ENCODE results near the gene NAMPT. TPM values are rescaled to one million over a fixed set of nuclear protein-coding genes. Genes with fewer than 3 reads are reported as not detected.

The NAMPT gene
- total and polyA plus RNA-seq, 9 of the 15 experiments (the other 6 are each of a cell fraction or from before 2014, with no cell fraction given): 41.1 to 160 (median 106) TPM

DNA sequence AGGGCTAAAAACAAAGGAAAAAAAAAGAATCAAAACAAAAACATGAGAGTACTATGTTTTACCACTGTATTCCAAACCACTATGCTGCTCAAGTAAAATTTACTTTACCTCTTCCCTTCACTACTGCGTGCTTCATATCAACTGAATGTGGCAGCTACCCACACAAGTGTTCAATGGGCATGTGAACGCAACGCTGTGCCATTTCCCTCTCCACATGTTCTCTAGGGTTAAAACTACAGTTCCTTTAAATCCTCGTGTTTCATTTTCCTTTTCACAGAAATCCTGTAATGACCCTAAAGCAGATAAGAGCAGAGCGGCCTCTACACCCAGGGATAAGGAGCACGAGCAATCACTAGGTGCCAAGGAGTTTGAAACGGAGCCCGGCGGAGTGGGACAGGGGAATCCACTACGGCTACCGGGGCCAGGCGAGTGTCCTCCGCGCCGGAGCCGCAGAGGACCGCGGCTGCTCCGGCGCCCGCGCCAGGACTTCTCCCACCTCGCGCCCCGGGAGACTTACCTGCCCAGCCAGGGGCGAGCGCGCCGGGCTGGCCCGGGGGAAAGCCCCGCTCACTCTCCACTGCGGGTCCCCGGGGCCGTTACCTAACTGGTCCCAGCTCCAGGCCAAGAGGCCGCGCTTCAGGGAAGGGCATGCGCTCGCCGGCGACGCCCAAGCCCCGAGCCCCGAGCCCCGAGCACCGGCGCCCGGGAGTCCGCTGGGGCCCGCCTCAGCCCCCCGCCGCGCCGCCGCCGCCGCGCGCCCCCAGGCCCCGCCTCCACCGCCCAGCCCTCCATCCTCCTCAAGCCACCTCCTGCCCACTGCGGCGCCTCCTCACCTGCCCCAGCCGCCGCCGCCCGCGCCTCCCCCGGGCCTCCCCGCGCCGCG, 711 bp downstream of the NAMPT start (continued):
- TF ChIP-seq, protein P1, sequence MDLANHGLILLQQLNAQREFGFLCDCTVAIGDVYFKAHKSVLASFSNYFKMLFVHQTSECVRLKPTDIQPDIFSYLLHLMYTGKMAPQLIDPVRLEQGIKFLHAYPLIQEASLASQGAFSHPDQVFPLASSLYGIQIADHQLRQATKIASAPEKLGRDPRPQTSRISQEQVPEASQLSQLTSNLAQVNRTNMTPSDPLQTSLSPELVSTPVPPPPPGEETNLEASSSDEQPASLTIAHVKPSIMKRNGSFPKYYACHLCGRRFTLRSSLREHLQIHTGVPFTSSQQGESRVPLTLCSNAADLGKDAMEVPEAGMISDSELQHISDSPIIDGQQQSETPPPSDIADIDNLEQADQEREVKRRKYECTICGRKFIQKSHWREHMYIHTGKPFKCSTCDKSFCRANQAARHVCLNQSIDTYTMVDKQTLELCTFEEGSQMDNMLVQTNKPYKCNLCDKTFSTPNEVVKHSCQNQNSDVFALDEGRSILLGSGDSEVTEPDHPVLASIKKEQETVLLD (IDR thresholded peaks at IDR 0.05): 0 out of 2 replicates have a peak, but pooled peaks have one; percentile 51
- TF ChIP-seq SIRT6 (IDR thresholded peaks at IDR 0.05; ENCODE audit: low read depth, low read length) (no peak), ZNF384 (IDR thresholded peaks at IDR 0.05; ENCODE audit: low read depth, low read length) (no peak), HLTF (IDR thresholded peaks at IDR 0.05) (no peak), ETV5 (CRISPR knock-in tag; IDR thresholded peaks at IDR 0.05; ENCODE audit: low read depth) (0 out of 2 replicates have a peak, but pooled peaks have one; percentile 50), HDAC2 (IDR thresholded peaks at IDR 0.05) (peak; percentile 86), ZNF551 (CRISPR knock-in tag; IDR thresholded peaks at IDR 0.05) (no peak), RAD21 (CRISPR knock-in tag; conservative IDR thresholded peaks at IDR 0.05 in 1 of 2, IDR thresholded peaks at IDR 0.05 in 1 of 2) (peak in 1 of 2 experiments; percentile 25; a peak in 3 of 4 replicates), STAG1 (CRISPR knock-in tag; IDR thresholded peaks at IDR 0.05; ENCODE audit: borderline replicate concordance) (no peak), HOXB6 (CRISPR knock-in tag; IDR thresholded peaks at IDR 0.05; ENCODE audit: borderline replicate concordance) (no peak), ZEB2 (IDR thresholded peaks at IDR 0.05) (peak; percentile 69), COPS2 (conservative IDR thresholded peaks at IDR 0.05) (no peak), CHD4 (IDR thresholded peaks at IDR 0.05; ENCODE audit: insufficient read depth, insufficient replicate concordance, low read depth, low read length, poor library complexity, severe bottlenecking) (no peak), HBP1 (CRISPR knock-in tag; IDR thresholded peaks at IDR 0.05) (peak; percentile 39; the same call in 1 of the 2 replicates), ZNF695 (CRISPR knock-in tag; IDR thresholded peaks at IDR 0.05) (no peak), ARID2 (IDR thresholded peaks at IDR 0.05) (0 out of 2 replicates have a peak, but pooled peaks have one; percentile 15), U2AF2 (optimal IDR thresholded peaks at IDR 0.05; ENCODE audit: low read depth, low read length) (no peak)
- TF ChIP-seq, protein P2, sequence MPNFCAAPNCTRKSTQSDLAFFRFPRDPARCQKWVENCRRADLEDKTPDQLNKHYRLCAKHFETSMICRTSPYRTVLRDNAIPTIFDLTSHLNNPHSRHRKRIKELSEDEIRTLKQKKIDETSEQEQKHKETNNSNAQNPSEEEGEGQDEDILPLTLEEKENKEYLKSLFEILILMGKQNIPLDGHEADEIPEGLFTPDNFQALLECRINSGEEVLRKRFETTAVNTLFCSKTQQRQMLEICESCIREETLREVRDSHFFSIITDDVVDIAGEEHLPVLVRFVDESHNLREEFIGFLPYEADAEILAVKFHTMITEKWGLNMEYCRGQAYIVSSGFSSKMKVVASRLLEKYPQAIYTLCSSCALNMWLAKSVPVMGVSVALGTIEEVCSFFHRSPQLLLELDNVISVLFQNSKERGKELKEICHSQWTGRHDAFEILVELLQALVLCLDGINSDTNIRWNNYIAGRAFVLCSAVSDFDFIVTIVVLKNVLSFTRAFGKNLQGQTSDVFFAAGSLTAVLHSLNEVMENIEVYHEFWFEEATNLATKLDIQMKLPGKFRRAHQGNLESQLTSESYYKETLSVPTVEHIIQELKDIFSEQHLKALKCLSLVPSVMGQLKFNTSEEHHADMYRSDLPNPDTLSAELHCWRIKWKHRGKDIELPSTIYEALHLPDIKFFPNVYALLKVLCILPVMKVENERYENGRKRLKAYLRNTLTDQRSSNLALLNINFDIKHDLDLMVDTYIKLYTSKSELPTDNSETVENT (CRISPR knock-in tag; IDR thresholded peaks at IDR 0.05): peak; percentile 60; the same call in 1 of the 2 replicates
- TF ChIP-seq, protein P3, sequence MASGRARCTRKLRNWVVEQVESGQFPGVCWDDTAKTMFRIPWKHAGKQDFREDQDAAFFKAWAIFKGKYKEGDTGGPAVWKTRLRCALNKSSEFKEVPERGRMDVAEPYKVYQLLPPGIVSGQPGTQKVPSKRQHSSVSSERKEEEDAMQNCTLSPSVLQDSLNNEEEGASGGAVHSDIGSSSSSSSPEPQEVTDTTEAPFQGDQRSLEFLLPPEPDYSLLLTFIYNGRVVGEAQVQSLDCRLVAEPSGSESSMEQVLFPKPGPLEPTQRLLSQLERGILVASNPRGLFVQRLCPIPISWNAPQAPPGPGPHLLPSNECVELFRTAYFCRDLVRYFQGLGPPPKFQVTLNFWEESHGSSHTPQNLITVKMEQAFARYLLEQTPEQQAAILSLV (tag; IDR thresholded peaks at IDR 0.05): 0 out of 2 replicates have a peak, but pooled peaks have one; percentile 5
- TF ChIP-seq, protein P4, sequence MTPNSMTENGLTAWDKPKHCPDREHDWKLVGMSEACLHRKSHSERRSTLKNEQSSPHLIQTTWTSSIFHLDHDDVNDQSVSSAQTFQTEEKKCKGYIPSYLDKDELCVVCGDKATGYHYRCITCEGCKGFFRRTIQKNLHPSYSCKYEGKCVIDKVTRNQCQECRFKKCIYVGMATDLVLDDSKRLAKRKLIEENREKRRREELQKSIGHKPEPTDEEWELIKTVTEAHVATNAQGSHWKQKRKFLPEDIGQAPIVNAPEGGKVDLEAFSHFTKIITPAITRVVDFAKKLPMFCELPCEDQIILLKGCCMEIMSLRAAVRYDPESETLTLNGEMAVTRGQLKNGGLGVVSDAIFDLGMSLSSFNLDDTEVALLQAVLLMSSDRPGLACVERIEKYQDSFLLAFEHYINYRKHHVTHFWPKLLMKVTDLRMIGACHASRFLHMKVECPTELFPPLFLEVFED (CRISPR knock-in tag; conservative IDR thresholded peaks at IDR 0.05): no peak

All from K562 (cell line).